H1 (cell line): ENCODE results near the gene PXN. TPM values are rescaled to one million over a fixed set of nuclear protein-coding genes. Genes with fewer than 3 reads are reported as not detected.
A peak's percentile ranks its signal among the peaks of the same experiment; 100 is the strongest.

ENCODE experiments used
- BCL11A ChIP-seq, 2 experiments: IDR thresholded peaks; one replicate each; pipeline ENCODE4 v1.6.1; 2011; ENCODE audit warnings: low read depth in 2 of 2, low read length in 2 of 2, mild to moderate bottlenecking in 2 of 2
- CREB1 ChIP-seq: IDR thresholded peaks from 2 replicates; pipeline ENCODE4 v1.6.1; 2012; ENCODE audit warnings: inconsistent platforms
- PHF8 ChIP-seq: fragments of 200-600 bp; sonication (generic); conservative IDR thresholded peaks from 2 replicates; pipeline ENCODE4 v1.7.1; 2012; ENCODE audit warnings: low read depth, mild to moderate bottlenecking, inconsistent platforms, low read length, moderate library complexity
- SP4 ChIP-seq: IDR thresholded peaks from 2 replicates; pipeline ENCODE4 v1.6.1; 2012; ENCODE audit warnings: low read length, inconsistent platforms
- TCF12 ChIP-seq: IDR thresholded peaks from 2 replicates; pipeline ENCODE4 v1.6.1; 2011; ENCODE audit warnings: low read depth, mild to moderate bottlenecking, low read length
- ZNF274 ChIP-seq: IDR thresholded peaks from 2 replicates; pipeline ENCODE4 v1.7.0; 2012; ENCODE audit warnings: low read length, borderline replicate concordance; ENCODE audit errors: extremely low read depth
- polyA plus RNA-seq, 7 experiments: library from polyadenylated mRNA; depleted of rRNA in 3 of 7; stranded (reverse) in 5 of 7; unstranded in 2 of 7; fragments of >200 nt in 5 of 7; fragments of 200-250 nt in 2 of 7; gene quantifications; 1 replicate in 5 of 7; 2 replicates in 1 of 7; 4 replicates in 1 of 7; pipeline versions ENCODE4 v1.2.1 to v1.2.3, GENCODE V29; 2011 to 2013; ENCODE audit warnings: missing spikeins in 2 of 7, mixed read lengths in 2 of 7
- total RNA-seq: library from RNA; stranded (reverse); fragmentation: NEBNext Ultra II Directional; extraction: Animal tissue kit (Norgen Biotek cat#: 25700); gene quantifications from 2 replicates; pipeline ENCODE4 v1.2.1, GENCODE V29; 2021
- TF ChIP-seq, protein P1 (sequence below): fragments of 300-600 bp; sonication (generic); IDR thresholded peaks from 2 replicates; pipeline ENCODE4 v1.7.1; 2012; ENCODE audit warnings: low read length, moderate library complexity, mild to moderate bottlenecking, inconsistent platforms; ENCODE audit not compliant: insufficient replicate concordance
- TF ChIP-seq, protein P2 (sequence below), 3 experiments: IDR thresholded peaks; 1 replicate in 2 of 3; 2 replicates in 1 of 3; pipeline versions ENCODE4 v1.5.1 to v1.6.1; 2011; ENCODE audit warnings: low read length in 3 of 3, mild to moderate bottlenecking in 3 of 3, inconsistent platforms in 2 of 3, low read depth in 1 of 3, moderate library complexity in 1 of 3; ENCODE audit not compliant: insufficient read depth in 1 of 3; ENCODE audit errors: control extremely low read depth in 1 of 3

PXN gene
- total and polyA plus RNA-seq, 2 of the 8 experiments (the other 6 are each of a cell fraction or from before 2014, with no cell fraction given) = 51.0 to 105 TPM

DNA sequence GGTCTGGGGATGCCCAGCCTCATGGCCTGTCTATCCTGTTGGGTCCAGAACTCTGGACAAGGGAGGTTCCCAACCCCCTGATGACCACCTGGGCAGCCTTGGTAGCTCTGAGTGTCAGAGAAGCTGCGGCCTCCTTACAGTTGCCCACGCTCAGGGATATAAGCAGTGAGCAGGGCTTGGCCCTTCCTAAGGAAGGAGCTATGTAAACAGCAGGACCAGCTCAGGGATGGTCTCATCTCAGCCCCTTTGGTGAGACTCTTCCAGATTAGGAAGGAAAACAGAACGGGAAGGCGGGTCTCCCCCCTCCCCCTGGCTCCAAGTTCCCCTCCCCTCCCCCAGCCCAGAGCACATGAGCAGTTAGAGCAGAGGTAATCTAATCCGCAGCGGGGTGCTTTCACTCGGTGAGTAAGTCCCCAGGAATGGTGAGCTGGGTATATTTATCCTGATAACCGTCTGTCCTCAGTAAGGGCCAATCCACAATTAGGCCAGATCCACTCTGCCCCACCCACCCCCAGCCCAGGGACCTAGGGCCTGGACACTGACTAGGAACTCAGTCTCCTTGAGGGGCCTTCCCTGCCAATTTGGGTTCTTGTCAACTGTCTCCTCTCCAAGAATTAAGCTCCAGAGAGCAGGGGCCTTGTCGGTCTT, 35.1 kb downstream of the PXN start (continued):
- TF ChIP-seq, protein P1, sequence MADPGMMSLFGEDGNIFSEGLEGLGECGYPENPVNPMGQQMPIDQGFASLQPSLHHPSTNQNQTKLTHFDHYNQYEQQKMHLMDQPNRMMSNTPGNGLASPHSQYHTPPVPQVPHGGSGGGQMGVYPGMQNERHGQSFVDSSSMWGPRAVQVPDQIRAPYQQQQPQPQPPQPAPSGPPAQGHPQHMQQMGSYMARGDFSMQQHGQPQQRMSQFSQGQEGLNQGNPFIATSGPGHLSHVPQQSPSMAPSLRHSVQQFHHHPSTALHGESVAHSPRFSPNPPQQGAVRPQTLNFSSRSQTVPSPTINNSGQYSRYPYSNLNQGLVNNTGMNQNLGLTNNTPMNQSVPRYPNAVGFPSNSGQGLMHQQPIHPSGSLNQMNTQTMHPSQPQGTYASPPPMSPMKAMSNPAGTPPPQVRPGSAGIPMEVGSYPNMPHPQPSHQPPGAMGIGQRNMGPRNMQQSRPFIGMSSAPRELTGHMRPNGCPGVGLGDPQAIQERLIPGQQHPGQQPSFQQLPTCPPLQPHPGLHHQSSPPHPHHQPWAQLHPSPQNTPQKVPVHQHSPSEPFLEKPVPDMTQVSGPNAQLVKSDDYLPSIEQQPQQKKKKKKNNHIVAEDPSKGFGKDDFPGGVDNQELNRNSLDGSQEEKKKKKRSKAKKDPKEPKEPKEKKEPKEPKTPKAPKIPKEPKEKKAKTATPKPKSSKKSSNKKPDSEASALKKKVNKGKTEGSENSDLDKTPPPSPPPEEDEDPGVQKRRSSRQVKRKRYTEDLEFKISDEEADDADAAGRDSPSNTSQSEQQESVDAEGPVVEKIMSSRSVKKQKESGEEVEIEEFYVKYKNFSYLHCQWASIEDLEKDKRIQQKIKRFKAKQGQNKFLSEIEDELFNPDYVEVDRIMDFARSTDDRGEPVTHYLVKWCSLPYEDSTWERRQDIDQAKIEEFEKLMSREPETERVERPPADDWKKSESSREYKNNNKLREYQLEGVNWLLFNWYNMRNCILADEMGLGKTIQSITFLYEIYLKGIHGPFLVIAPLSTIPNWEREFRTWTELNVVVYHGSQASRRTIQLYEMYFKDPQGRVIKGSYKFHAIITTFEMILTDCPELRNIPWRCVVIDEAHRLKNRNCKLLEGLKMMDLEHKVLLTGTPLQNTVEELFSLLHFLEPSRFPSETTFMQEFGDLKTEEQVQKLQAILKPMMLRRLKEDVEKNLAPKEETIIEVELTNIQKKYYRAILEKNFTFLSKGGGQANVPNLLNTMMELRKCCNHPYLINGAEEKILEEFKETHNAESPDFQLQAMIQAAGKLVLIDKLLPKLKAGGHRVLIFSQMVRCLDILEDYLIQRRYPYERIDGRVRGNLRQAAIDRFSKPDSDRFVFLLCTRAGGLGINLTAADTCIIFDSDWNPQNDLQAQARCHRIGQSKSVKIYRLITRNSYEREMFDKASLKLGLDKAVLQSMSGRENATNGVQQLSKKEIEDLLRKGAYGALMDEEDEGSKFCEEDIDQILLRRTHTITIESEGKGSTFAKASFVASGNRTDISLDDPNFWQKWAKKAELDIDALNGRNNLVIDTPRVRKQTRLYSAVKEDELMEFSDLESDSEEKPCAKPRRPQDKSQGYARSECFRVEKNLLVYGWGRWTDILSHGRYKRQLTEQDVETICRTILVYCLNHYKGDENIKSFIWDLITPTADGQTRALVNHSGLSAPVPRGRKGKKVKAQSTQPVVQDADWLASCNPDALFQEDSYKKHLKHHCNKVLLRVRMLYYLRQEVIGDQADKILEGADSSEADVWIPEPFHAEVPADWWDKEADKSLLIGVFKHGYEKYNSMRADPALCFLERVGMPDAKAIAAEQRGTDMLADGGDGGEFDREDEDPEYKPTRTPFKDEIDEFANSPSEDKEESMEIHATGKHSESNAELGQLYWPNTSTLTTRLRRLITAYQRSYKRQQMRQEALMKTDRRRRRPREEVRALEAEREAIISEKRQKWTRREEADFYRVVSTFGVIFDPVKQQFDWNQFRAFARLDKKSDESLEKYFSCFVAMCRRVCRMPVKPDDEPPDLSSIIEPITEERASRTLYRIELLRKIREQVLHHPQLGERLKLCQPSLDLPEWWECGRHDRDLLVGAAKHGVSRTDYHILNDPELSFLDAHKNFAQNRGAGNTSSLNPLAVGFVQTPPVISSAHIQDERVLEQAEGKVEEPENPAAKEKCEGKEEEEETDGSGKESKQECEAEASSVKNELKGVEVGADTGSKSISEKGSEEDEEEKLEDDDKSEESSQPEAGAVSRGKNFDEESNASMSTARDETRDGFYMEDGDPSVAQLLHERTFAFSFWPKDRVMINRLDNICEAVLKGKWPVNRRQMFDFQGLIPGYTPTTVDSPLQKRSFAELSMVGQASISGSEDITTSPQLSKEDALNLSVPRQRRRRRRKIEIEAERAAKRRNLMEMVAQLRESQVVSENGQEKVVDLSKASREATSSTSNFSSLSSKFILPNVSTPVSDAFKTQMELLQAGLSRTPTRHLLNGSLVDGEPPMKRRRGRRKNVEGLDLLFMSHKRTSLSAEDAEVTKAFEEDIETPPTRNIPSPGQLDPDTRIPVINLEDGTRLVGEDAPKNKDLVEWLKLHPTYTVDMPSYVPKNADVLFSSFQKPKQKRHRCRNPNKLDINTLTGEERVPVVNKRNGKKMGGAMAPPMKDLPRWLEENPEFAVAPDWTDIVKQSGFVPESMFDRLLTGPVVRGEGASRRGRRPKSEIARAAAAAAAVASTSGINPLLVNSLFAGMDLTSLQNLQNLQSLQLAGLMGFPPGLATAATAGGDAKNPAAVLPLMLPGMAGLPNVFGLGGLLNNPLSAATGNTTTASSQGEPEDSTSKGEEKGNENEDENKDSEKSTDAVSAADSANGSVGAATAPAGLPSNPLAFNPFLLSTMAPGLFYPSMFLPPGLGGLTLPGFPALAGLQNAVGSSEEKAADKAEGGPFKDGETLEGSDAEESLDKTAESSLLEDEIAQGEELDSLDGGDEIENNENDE = no peak
- TF ChIP-seq CREB1 (no peak), ZNF274 (no peak), PHF8 (no peak), SP4 (no peak), TCF12 (peak; percentile 87), BCL11A (IDR thresholded peaks at IDR 0.05; ENCODE audit: low read depth in 2 of 2, low read length in 2 of 2) (peak in 1 of 2 experiments; percentile 62)
- TF ChIP-seq, protein P2, sequence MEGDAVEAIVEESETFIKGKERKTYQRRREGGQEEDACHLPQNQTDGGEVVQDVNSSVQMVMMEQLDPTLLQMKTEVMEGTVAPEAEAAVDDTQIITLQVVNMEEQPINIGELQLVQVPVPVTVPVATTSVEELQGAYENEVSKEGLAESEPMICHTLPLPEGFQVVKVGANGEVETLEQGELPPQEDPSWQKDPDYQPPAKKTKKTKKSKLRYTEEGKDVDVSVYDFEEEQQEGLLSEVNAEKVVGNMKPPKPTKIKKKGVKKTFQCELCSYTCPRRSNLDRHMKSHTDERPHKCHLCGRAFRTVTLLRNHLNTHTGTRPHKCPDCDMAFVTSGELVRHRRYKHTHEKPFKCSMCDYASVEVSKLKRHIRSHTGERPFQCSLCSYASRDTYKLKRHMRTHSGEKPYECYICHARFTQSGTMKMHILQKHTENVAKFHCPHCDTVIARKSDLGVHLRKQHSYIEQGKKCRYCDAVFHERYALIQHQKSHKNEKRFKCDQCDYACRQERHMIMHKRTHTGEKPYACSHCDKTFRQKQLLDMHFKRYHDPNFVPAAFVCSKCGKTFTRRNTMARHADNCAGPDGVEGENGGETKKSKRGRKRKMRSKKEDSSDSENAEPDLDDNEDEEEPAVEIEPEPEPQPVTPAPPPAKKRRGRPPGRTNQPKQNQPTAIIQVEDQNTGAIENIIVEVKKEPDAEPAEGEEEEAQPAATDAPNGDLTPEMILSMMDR (IDR thresholded peaks at IDR 0.05; ENCODE audit: control extremely low read depth in 1 of 3, insufficient read depth in 1 of 3, low read depth in 1 of 3, low read length in 3 of 3) = no peak
